Caco-2 (cell line): Measurements from ENCODE around the gene HOTAIR. TPM values are rescaled to one million over a fixed set of nuclear protein-coding genes. Genes with fewer than 3 reads are reported as not detected.

ENCODE experiments used
- BruUV-seq: library from RNA; stranded (reverse); fragments of 400-500 nt; replicated peaks from 2 replicates; lab custom pipeline; 2021; lab: Mats Ljungman, UMichigan
- CTCF ChIA-PET: fragments of 300-600 bp; sonication (Branson Sonifier 250); formaldehyde crosslinking; loops from one replicate; lab custom pipeline; 2022; ENCODE audit warnings: antibody characterized with exemption; lab: Charles Lee
- POLR2A ChIA-PET: fragments of 300-600 bp; sonication (Branson Sonifier 250); formaldehyde crosslinking; loops from one replicate; lab custom pipeline; 2022; ENCODE audit warnings: antibody characterized with exemption; lab: Charles Lee
- DNase-seq, 2 experiments: peaks; one replicate each; pipeline versions ENCODE4 v3.0.0 to v3.0.0-alpha.2; 2020 to 2022
- H3K27me3 ChIP-seq: replicated peaks from 2 replicates; pipeline ENCODE4 v1.6.0; 2011; ENCODE audit warnings: low read length; ENCODE audit not compliant: control insufficient read depth, insufficient read depth
- H3K36me3 ChIP-seq: 2 replicates; pipeline ENCODE4 v1.5.1; 2011; ENCODE audit warnings: low read length; ENCODE audit not compliant: control insufficient read depth, insufficient read depth
- H3K4me1 ChIP-seq: fragments of 250-450 bp; sonication (Bioruptor Pico); 2 replicates; pipeline ENCODE4 v1.5.1; 2020; ENCODE audit warnings: mild to moderate bottlenecking
- H3K4me3 ChIP-seq: 2 replicates; pipeline ENCODE4 v1.5.1; 2011; ENCODE audit warnings: low read depth, mild to moderate bottlenecking, control low read depth, low read length
- H3K9me3 ChIP-seq: fragments of 250-450 bp; sonication (Bioruptor Pico); 2 replicates; pipeline ENCODE4 v1.5.1; 2020; ENCODE audit warnings: mild to moderate bottlenecking, moderate library complexity
- H3K27ac Mint-ChIP-seq: one replicate; pipeline ENCODE4 v1.8.0; 2022; ENCODE audit warnings: mixed read lengths; ENCODE audit not compliant: unreplicated experiment
- H3K27me3 Mint-ChIP-seq: one replicate; pipeline ENCODE4 v1.8.0; 2022; ENCODE audit warnings: mixed read lengths; ENCODE audit not compliant: insufficient read depth, unreplicated experiment
- H3K36me3 Mint-ChIP-seq: one replicate; pipeline ENCODE4 v1.8.0; 2022; ENCODE audit warnings: mild to moderate bottlenecking, mixed read lengths; ENCODE audit not compliant: insufficient read depth, unreplicated experiment
- H3K4me1 Mint-ChIP-seq: one replicate; pipeline ENCODE4 v1.8.0; 2022; ENCODE audit warnings: low read depth, mixed read lengths; ENCODE audit not compliant: unreplicated experiment
- H3K4me3 Mint-ChIP-seq: one replicate; pipeline ENCODE4 v1.8.0; 2022; ENCODE audit warnings: mild to moderate bottlenecking, moderate library complexity, mixed read lengths; ENCODE audit not compliant: unreplicated experiment
- H3K9me3 Mint-ChIP-seq: one replicate; pipeline ENCODE4 v1.8.0; 2022; ENCODE audit warnings: mixed read lengths; ENCODE audit not compliant: unreplicated experiment
- CTCF ChIP-seq, 2 experiments: fragments of 200-600 bp in 1 of 2; IDR thresholded peaks; 1 replicate in 1 of 2; 2 replicates in 1 of 2; pipeline versions ENCODE4 v1.5.1 to v1.8.0; 2011 to 2022; ENCODE audit warnings: antibody characterized with exemption in 1 of 2, control low read depth in 1 of 2, inconsistent platforms in 1 of 2, low read depth in 1 of 2, low read length in 1 of 2, mild to moderate bottlenecking in 1 of 2, moderate library complexity in 1 of 2; ENCODE audit not compliant: insufficient read depth in 1 of 2, severe bottlenecking in 1 of 2, unreplicated experiment in 1 of 2
- intact Hi-C: fragments of 100-400 bp; cut with micrococcal nuclease; formaldehyde crosslinking; loops from one replicate; pipeline ENCODE4 v1.10.0; 2022; ENCODE audit not compliant: unreplicated experiment
- total RNA-seq: library from RNA; stranded (reverse); gene quantifications from 2 replicates; pipeline ENCODE4 v1.2.3, GENCODE V29; 2022

Gene HOTAIR
- total RNA-seq, 1 experiment from 2014 or later: 1.9 TPM

GRCh38 chr12:54004841-54005530 is 30.2 kb upstream of the HOTAIR start:
- H3K27ac Mint-ChIP-seq: no peak overlapping the region
- intact Hi-C loops: no loop called here
- TF ChIP-seq CTCF (IDR thresholded peaks at IDR 0.05; ENCODE audit: insufficient read depth in 1 of 2, low read depth in 1 of 2, low read length in 1 of 2, severe bottlenecking in 1 of 2, unreplicated experiment in 1 of 2): no peak
- DNase-seq: no peak
- no peaks in the 10 kb centered on the region for H3K9me3 ChIP-seq
- no peaks in the 10 kb centered on the region for H3K27me3 Mint-ChIP-seq
- H3K4me3 Mint-ChIP-seq: peak overlapping the region; percentile 87
- H3K9me3 Mint-ChIP-seq: no peaks in the 10 kb centered on the region
- no peaks in the 10 kb centered on the region for H3K36me3 ChIP-seq
- H3K4me1 ChIP-seq: peaks cover 32% of the 10 kb centered on the region
- H3K4me3 ChIP-seq: no peak overlapping the region; the same call in 1 of the 2 replicates
- H3K27me3 ChIP-seq: no peaks in the 10 kb centered on the region
- ChIA-PET CTCF (interaction anchor here (0.7 to 5.3 kb wide), 6 partner anchors 10 to 203 kb away, joined by 3 to 80 read pairs (median 6); partner anchors contain the start of gene HOXC6), POLR2A (no interaction called here)
- H3K4me1 Mint-ChIP-seq: peaks cover 7% of the 10 kb centered on the region
- BruUV-seq: no TSS peak
- peaks cover 6% of the 10 kb centered on the region for H3K36me3 Mint-ChIP-seq

- H3K36me3 ChIP-seq: no peaks in the 10 kb centered on the region
- TF ChIP-seq CTCF (IDR thresholded peaks at IDR 0.05; ENCODE audit: insufficient read depth in 1 of 2, low read depth in 1 of 2, low read length in 1 of 2, severe bottlenecking in 1 of 2, unreplicated experiment in 1 of 2): peak in 1 of 2 experiments; percentile 37
- CTCF ChIA-PET: interaction anchor here (0.6 to 5.3 kb wide), 3 partner anchors 19 to 215 kb away, joined by 6 to 80 read pairs (median 10); partner anchors contain the start of gene HOXC10
- no TSS peak for BruUV-seq
- POLR2A ChIA-PET: no interaction called here
- no peak overlapping the region for H3K4me3 ChIP-seq
- no peak overlapping the region for H3K4me3 Mint-ChIP-seq
- intact Hi-C loops: no loop called here
- H3K27me3 ChIP-seq: no peaks in the 10 kb centered on the region
- no peaks in the 10 kb centered on the region for H3K27me3 Mint-ChIP-seq
- H3K4me1 ChIP-seq: peaks cover 27% of the 10 kb centered on the region
- no peak overlapping the region for H3K27ac Mint-ChIP-seq
- H3K9me3 ChIP-seq: no peaks in the 10 kb centered on the region
- no peaks in the 10 kb centered on the region for H3K9me3 Mint-ChIP-seq
- peaks cover 7% of the 10 kb centered on the region for H3K4me1 Mint-ChIP-seq
- no peak for DNase-seq
- H3K36me3 Mint-ChIP-seq: peaks cover 3% of the 10 kb centered on the region
These were observed 29.5 kb upstream of the HOTAIR start for GRCh38 chr12:54004063-54004840.

GRCh38 chr12:54003625-54004024 is 28.9 kb upstream of the HOTAIR start:
- H3K9me3 Mint-ChIP-seq: no peaks in the 10 kb centered on the region
- Histone ChIP-seq H3K9me3 (no peaks in the 10 kb centered on the region), H3K27me3 (no peaks in the 10 kb centered on the region), H3K36me3 (no peaks in the 10 kb centered on the region), H3K4me1 (peaks cover 27% of the 10 kb centered on the region), H3K4me3 (no peak overlapping the region)
- no TSS peak for BruUV-seq
- ChIA-PET CTCF (interaction anchor here (1.1 kb wide), 1 partner anchor 19 kb away, joined by 10 read pairs; the partner anchor contains the start of gene HOXC10), POLR2A (no interaction called here)
- H3K36me3 Mint-ChIP-seq: no peaks in the 10 kb centered on the region
- no peak for TF ChIP-seq CTCF (IDR thresholded peaks at IDR 0.05; ENCODE audit: insufficient read depth in 1 of 2, low read depth in 1 of 2, low read length in 1 of 2, severe bottlenecking in 1 of 2, unreplicated experiment in 1 of 2)
- no peak overlapping the region for H3K27ac Mint-ChIP-seq
- DNase-seq: no peak
- no peak overlapping the region for H3K4me3 Mint-ChIP-seq
- no peaks in the 10 kb centered on the region for H3K27me3 Mint-ChIP-seq
- intact Hi-C loops: no loop called here
- H3K4me1 Mint-ChIP-seq: peaks cover 7% of the 10 kb centered on the region
